GM23338 (cell line): ENCODE results near the gene CACNA2D2. TPM values are rescaled to one million over a fixed set of nuclear protein-coding genes. Genes with fewer than 3 reads are reported as not detected.

Experiments used
- ATAC-seq: fragments of 200-7000 bp; cut with Tn5 transposase; 3 replicates; pipeline ENCODE4 v1.9.1; 2020
- DNase-seq: peaks from one replicate; pipeline ENCODE4 v3.0.0-alpha.2; 2015; ENCODE audit warnings: low spot score
- H2AFZ ChIP-seq: fragments of 200-600 bp; sonication (generic); 2 replicates; pipeline ENCODE4 v1.8.0; 2016; ENCODE audit warnings: antibody characterized with exemption, mild to moderate bottlenecking, moderate library complexity
- H3F3A ChIP-seq: fragments of 200-600 bp; sonication (generic); replicated peaks from 2 replicates; pipeline ENCODE4 v1.8.0; 2017; ENCODE audit warnings: antibody characterized with exemption, mixed run types, low read depth
- H3K27ac ChIP-seq: fragments of 200-600 bp; sonication (generic); 2 replicates; pipeline ENCODE4 v1.6.1; 2016; ENCODE audit warnings: low read depth
- H3K27me3 ChIP-seq: fragments of 200-600 bp; sonication (generic); 2 replicates; pipeline ENCODE4 v1.8.0; 2016; ENCODE audit warnings: mild to moderate bottlenecking, mixed run types, moderate library complexity; ENCODE audit not compliant: insufficient read depth
- H3K36me3 ChIP-seq: fragments of 200-600 bp; sonication (generic); 2 replicates; pipeline ENCODE4 v1.8.0; 2016; ENCODE audit warnings: mild to moderate bottlenecking; ENCODE audit not compliant: insufficient read depth
- H3K4me1 ChIP-seq: fragments of 200-600 bp; sonication (generic); 2 replicates; pipeline ENCODE4 v1.8.0; 2016; ENCODE audit warnings: mild to moderate bottlenecking, moderate library complexity; ENCODE audit not compliant: insufficient read depth
- H3K4me2 ChIP-seq: fragments of 200-600 bp; sonication (generic); 2 replicates; pipeline ENCODE4 v1.7.1; 2017; ENCODE audit warnings: mixed run types
- H3K4me3 ChIP-seq: fragments of 200-600 bp; sonication (generic); 2 replicates; pipeline ENCODE4 v1.6.1; 2016; ENCODE audit warnings: mixed run types
- H3K79me2 ChIP-seq: fragments of 200-600 bp; sonication (generic); replicated peaks from 2 replicates; pipeline ENCODE4 v1.8.0; 2017; ENCODE audit warnings: mild to moderate bottlenecking; ENCODE audit not compliant: insufficient read depth
- H3K9me2 ChIP-seq: fragments of 200-600 bp; sonication (generic); 2 replicates; pipeline ENCODE4 v1.8.0; 2017; ENCODE audit not compliant: insufficient read depth
- H4K20me1 ChIP-seq: fragments of 200-600 bp; sonication (generic); replicated peaks from 2 replicates; pipeline ENCODE4 v1.8.0; 2017; ENCODE audit warnings: mild to moderate bottlenecking; ENCODE audit not compliant: insufficient read depth
- H3K27ac Mint-ChIP-seq: 2 replicates; pipeline ENCODE4 v1.8.0; 2020; ENCODE audit warnings: inconsistent platforms, mild to moderate bottlenecking, moderate library complexity, mixed read lengths
- H3K27me3 Mint-ChIP-seq: 3 replicates; pipeline ENCODE4 v1.8.0; 2022; ENCODE audit warnings: low read depth, mild to moderate bottlenecking, moderate library complexity, mixed read lengths, inconsistent platforms; ENCODE audit not compliant: insufficient read depth, poor library complexity
- H3K36me3 Mint-ChIP-seq: 3 replicates; pipeline ENCODE4 v1.8.0; 2021; ENCODE audit warnings: low read depth, mild to moderate bottlenecking, inconsistent platforms, moderate library complexity, mixed read lengths
- H3K4me1 Mint-ChIP-seq: 3 replicates; pipeline ENCODE4 v1.8.0; 2020; ENCODE audit warnings: mild to moderate bottlenecking, inconsistent platforms, mixed read lengths
- H3K4me3 Mint-ChIP-seq: 3 replicates; pipeline ENCODE4 v1.8.0; 2021; ENCODE audit warnings: moderate library complexity, mild to moderate bottlenecking, inconsistent platforms, mixed read lengths
- H3K9me3 Mint-ChIP-seq: 3 replicates; pipeline ENCODE4 v1.8.0; 2020; ENCODE audit warnings: moderate library complexity, mild to moderate bottlenecking, inconsistent platforms, mixed read lengths
- CTCF ChIP-seq, 2 experiments: fragments of 200-600 bp in 1 of 2; sonication (generic) in 1 of 2; conservative IDR thresholded peaks; 2 replicates each; pipeline versions ENCODE4 v1.5.1 to v1.6.1; 2016 to 2017; ENCODE audit warnings: antibody characterized with exemption in 2 of 2, low read depth in 2 of 2, mild to moderate bottlenecking in 2 of 2, moderate library complexity in 1 of 2
- ETS1 ChIP-seq: IDR thresholded peaks from 2 replicates; pipeline ENCODE4 v1.6.1; 2016; ENCODE audit warnings: antibody characterized with exemption
- EZH2 ChIP-seq: fragments of 200-600 bp; sonication (generic); IDR thresholded peaks from one replicate; pipeline ENCODE4 v1.8.0; 2017; ENCODE audit warnings: antibody characterized with exemption, mild to moderate bottlenecking, low read depth; ENCODE audit not compliant: unreplicated experiment
- EZH2phosphoT487 ChIP-seq: fragments of 200-600 bp; sonication (generic); IDR thresholded peaks from one replicate; pipeline ENCODE4 v1.8.1; 2018; ENCODE audit warnings: antibody characterized with exemption; ENCODE audit not compliant: unreplicated experiment
- NANOG ChIP-seq: IDR thresholded peaks from 2 replicates; pipeline ENCODE4 v1.6.1; 2016; ENCODE audit warnings: antibody characterized with exemption, borderline replicate concordance
- POLR2AphosphoS5 ChIP-seq: IDR thresholded peaks from 2 replicates; pipeline ENCODE4 v1.6.1; 2016; ENCODE audit warnings: antibody characterized with exemption, low read depth
- REST ChIP-seq: IDR thresholded peaks from one replicate; pipeline ENCODE4 v1.6.1; 2018; ENCODE audit warnings: antibody characterized with exemption; ENCODE audit not compliant: unreplicated experiment
- ZNF114 ChIP-seq: fragments of 250-450 bp; sonication (Bioruptor Pico); IDR thresholded peaks from 2 replicates; pipeline ENCODE4 v1.5.0; 2020; ENCODE audit warnings: mild to moderate bottlenecking, moderate library complexity
- ZNF462 ChIP-seq: fragments of 250-450 bp; sonication (Bioruptor Pico); IDR thresholded peaks from 2 replicates; pipeline ENCODE4 v1.5.0; 2020; ENCODE audit warnings: mild to moderate bottlenecking, moderate library complexity
- polyA plus RNA-seq: library from polyadenylated mRNA; unstranded; fragments of >200 nt; fragmentation: Nextera tagmentation; extraction: Ambion mirVana; gene quantifications from 2 replicates; pipeline ENCODE4 v1.2.1, GENCODE V29; 2016
- total RNA-seq: library from RNA; depleted of rRNA; stranded (reverse); fragments of >200 nt; shearing (Covaris generic); gene quantifications from 2 replicates; pipeline ENCODE4 v1.2.3, GENCODE V29; 2014

Gene CACNA2D2
- total and polyA plus RNA-seq, 2 experiments from 2014 or later, result 4.7 to 11.4 TPM

GRCh38 chr3:50433954-50434353 lies 69.5 kb downstream of the CACNA2D2 start:
- no peaks in the 10 kb centered on the region for H3K27me3 ChIP-seq
- H4K20me1 ChIP-seq, result no peaks in the 10 kb centered on the region; the same call in 1 of the 2 replicates
- no peak overlapping the region for H3K4me2 ChIP-seq
- no peaks in the 10 kb centered on the region for H3K36me3 ChIP-seq
- Mint-ChIP-seq H3K27ac (no peak overlapping the region), H3K36me3 (no peaks in the 10 kb centered on the region), H3K27me3 (peaks cover 8% of the 10 kb centered on the region), H3K4me1 (peaks cover 15% of the 10 kb centered on the region), H3K9me3 (no peaks in the 10 kb centered on the region; the same call in 2 of the 3 replicates), H3K4me3 (no peak overlapping the region)
- H3K9me2 ChIP-seq, result no peaks in the 10 kb centered on the region
- ATAC-seq, result no peak
- H3F3A ChIP-seq, result no peaks in the 10 kb centered on the region
- H3K79me2 ChIP-seq, result no peaks in the 10 kb centered on the region
- no peak for DNase-seq
- TF ChIP-seq POLR2AphosphoS5 (no peak), NANOG (no peak), CTCF (conservative IDR thresholded peaks at IDR 0.05; ENCODE audit: low read depth in 2 of 2) (no peak)
- H3K4me1 ChIP-seq, result no peaks in the 10 kb centered on the region
- H3K27ac ChIP-seq, result no peak overlapping the region
- no peak overlapping the region for H3K4me3 ChIP-seq
- H2AFZ ChIP-seq, result no peak overlapping the region

GRCh38 chr3:50430950-50431435 lies 72.4 kb downstream of the CACNA2D2 start:
- no peaks in the 10 kb centered on the region for H3K36me3 Mint-ChIP-seq
- Histone ChIP-seq H3K27ac (no peak overlapping the region), H3K4me2 (no peak overlapping the region), H3K9me2 (no peaks in the 10 kb centered on the region), H3K4me3 (no peak overlapping the region), H2AFZ (no peak overlapping the region), H3K79me2 (no peaks in the 10 kb centered on the region), H3F3A (no peaks in the 10 kb centered on the region), H4K20me1 (no peaks in the 10 kb centered on the region; the same call in 1 of the 2 replicates), H3K27me3 (no peaks in the 10 kb centered on the region), H3K4me1 (no peaks in the 10 kb centered on the region), H3K36me3 (no peaks in the 10 kb centered on the region)
- H3K4me1 Mint-ChIP-seq, result peaks cover 9% of the 10 kb centered on the region
- no peak for ATAC-seq
- no peaks in the 10 kb centered on the region; the same call in 2 of the 3 replicates for H3K9me3 Mint-ChIP-seq
- peaks cover 6% of the 10 kb centered on the region for H3K27me3 Mint-ChIP-seq
- DNase-seq, result no peak
- no peak overlapping the region for H3K4me3 Mint-ChIP-seq
- no peak overlapping the region for H3K27ac Mint-ChIP-seq
- no peak for TF ChIP-seq EZH2phosphoT487
- no peak for TF ChIP-seq REST
- TF ChIP-seq ZNF462 (CRISPR knock-in tag), result no peak
- no peak for TF ChIP-seq ETS1
- no peak for TF ChIP-seq POLR2AphosphoS5
- TF ChIP-seq NANOG, result no peak
- TF ChIP-seq ZNF114, result no peak
- no peak for TF ChIP-seq EZH2
